CD4-positive, alpha-beta T cell treated with Interferon gamma for 1 hour (primary cell): ENCODE data around the gene BIRC3.
"Not testable (repeated sequence)": the region's sequence is repeated elsewhere in the genome, so short reads cannot be mapped to it uniquely, and the experiment has no call there.

Experiments
- DNase-seq: peaks from one replicate; pipeline ENCODE4 v3.0.0-alpha.2; 2020

BIRC3 gene

DNA sequence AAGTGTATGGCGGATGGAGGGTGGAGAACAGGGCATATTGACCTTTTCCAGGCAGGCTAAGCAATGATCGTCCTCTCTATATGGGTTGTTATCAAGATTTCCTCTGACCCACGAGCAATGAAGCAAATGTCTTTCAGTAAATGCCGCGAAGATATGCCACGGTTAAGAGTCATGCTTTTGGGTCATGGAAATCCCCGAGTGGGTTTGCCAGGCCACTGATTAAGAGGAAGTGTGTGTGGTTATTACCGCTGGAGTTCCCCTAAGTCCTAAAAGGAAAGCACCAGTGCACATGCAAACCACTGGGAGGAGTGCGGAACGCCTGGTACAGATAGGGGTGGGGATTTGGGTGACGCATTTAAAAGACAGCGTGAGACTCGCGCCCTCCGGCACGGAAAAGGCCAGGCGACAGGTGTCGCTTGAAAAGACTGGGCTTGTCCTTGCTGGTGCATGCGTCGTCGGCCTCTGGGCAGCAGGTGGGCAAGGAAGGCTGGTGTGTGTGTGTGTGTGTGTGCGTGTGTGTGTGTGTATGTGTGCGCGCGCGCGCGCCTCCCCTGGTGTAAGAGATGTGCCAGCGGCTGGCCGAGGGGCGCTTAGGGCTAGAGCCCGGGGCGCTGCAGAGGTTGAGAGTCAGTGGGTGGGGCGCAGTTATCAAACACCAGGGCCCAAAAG is at the start of gene BIRC3:
BIRC3 (plus strand) TSS at position 386 of the 669 bp plus-strand sequence. CDS start 7,026 bp downstream, outside the sequence.
- DNase-seq, result peak; percentile 97

DNA sequence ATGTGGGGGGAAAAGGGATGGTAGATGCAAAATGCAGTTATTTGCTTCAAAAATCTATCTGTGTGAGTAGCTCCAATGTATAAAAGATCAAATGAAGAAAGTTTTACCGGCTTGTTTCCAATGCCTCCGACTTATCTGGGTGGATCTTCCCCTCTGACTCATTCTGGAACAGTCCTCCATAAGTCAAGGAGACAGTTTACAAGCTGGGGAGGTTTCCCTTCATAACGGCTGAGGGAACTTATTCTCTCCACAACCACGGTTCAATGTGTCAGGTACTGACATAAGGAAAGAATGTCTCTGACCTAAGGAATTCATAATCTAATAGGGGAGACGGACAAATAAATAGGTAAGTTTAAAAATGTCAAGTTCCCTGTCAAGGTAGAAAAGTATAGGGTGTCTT is 49.7 kb upstream of the BIRC3 start:
- no peak for DNase-seq

DNA sequence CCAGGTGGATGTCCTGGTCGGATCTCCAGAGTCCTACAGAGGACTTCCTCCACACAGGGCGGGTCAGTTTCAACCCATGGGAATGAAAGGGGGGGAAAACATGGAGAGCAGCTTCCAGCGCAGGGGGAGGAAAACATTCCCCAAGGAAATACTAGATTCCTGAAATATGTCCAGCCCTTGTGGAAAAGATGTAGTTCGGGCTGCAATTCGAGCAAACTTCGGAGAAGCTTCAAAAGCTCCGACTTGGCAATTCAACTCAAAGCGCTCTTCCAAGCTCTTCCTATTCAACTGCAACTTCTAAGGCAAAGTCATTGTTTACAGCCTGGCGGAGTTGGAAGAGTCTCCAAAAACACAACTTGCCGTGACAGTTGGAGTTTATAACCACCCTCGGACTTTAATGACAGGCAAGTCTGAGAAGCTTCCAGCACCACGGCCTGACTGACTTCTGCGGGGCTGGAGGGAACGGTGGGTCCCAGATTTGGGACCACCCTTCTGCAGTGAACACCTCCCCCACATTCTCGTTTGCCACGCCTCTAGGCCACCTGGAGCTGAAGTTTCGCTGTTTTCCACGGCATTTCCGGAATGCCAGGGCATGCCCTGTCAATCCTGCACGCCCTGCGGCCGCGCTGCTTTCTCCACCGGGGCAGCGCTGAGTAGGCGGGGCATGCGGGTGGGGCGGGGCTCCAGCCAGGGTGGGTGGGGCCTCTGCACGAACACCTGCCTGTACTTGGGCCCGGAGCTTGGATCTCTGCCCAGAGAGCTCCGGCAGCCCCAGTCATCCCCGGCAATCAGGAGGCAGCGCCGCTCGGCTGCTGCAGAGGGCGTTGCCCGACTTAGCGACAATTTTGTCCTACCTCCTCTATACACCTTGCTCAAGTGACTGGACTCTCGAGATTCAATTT is 49.0 kb upstream of the BIRC3 start:
- peak; percentile 87 for DNase-seq

DNA sequence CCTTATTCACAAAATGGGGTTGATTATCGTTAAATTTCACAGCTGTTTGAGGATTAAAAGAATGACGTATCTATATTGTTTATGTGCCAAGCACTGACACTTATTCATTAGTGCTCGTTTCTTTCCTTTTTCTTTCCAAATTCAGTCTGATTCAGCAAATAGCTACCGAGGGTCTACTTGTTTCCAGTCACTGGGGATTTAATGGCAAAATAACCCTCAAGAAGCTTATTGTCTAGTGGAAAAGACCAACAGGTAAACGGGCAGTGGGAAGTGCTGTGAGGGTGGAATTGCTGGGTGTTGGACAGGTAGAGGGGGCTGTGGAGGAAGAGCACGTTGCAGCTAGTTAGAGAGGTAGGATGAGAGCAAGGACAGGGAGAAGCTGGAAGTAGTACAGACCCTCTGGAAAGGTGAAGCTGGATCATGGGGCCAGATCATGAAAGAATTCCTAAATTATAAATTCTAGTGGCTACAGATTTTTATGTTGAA is 48.3 kb upstream of the BIRC3 start:
- no peak for DNase-seq

DNA sequence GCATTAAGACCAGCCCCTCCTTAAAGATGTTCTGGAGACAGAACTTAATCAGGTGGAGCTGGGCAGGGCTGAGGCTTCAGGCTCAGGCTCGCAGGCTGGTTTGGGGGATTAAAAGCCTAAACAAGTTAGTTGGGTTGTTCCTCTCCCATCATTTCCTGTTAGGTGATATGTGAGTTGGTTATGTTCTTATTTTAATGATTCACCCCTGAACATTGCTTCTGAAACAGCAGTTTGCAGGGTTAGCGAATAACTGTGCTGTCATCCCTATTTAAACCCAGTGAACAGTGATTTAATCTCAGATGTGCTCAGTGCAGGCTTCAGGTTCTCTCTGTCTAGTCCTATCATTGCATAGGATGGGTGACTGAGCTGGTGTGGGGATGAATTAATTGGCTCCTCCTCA is 47.4 kb upstream of the BIRC3 start:
- DNase-seq, result no peak

DNA sequence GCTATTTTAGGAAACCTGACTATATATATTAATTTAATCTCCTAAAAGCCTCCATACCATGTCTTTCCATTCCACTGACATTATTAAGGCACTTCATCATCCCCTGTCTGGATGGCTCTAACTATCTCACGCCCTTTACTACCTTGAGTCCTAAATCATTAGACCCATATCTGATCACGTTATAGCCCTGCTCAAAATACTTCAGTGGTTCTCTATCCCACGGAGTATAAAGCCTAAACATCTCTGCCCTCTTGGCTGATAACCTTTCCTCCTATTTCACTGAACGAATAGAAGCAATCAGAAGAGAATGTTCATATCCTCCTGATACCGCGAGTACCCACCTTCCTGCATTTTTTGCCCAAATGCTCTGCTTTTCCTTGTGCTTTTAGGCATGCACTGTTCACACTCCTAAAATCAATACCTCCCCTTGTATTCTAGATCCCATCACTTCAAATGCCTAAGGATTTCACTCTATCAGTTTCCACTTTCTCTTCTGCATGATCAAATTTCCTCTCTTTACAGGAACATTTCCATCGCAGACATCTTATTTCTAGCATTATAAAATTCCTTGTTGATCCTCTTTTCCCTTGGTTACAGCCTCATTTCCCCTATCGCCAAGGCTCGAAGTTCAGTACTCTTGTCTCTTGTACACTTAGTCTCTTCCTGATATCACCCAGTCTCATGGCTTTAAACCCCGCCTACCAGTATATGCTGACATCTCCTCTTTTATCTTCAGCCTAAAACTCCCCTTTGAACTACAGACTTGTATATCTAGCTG is 45.0 kb upstream of the BIRC3 start:
- DNase-seq, result no peak

DNA sequence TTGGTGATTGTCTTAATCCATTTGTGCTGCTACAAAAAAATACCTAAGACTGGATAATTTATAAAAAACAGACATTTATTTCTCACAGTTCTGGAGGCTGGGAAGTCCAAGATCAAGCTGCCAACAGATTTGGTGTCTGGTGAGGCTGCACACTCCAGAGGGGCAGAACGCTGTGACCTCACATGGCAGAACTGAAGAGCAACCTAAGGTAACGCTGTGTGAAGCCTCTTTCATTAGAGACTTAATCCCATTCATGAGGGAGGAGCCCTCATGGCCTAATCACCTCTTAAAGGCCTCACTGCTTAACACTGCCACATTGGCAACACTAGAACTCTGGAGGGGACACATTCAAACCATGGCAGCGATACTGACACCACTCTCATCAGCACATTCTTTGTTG is 42.7 kb upstream of the BIRC3 start:
- DNase-seq, result no peak

DNA sequence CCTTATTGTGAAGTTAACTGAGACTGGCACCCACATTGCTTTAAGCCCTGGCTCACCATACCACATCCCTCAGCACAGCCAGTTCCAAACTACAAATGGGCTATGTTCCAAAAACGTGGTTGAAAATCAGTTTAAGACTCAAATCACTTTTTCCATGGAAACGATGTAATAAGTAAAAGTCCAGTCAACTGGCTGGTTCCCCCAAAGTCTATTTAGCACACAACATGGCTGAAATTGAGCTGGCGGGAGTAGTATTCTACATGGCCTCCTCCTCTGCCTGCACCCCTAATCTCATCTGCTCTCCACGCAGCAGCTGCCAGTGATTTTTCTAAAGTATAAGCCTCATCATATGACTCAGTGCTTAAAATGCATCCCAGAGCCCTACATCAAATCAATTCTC is 40.9 kb upstream of the BIRC3 start:
- no peak for DNase-seq

DNA sequence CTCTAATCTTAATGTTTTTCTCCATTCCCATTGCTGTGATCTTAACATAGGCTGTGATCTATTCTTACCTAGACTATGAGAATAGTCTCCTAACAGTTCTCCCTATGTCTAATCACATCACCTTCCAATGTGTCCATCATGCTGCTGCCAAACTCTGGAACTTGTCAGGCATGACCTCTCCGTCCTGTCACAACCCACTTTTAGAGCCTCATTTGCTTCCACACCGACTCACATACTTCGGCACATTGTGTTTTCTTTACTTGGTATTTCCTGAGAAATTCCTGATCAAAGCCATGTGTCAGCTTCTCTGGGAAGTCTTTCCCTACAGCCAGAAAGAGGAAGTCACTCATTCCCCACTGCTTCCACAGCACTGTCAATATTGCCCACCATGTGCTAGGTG is 40.5 kb upstream of the BIRC3 start:
- DNase-seq, result no peak

DNA sequence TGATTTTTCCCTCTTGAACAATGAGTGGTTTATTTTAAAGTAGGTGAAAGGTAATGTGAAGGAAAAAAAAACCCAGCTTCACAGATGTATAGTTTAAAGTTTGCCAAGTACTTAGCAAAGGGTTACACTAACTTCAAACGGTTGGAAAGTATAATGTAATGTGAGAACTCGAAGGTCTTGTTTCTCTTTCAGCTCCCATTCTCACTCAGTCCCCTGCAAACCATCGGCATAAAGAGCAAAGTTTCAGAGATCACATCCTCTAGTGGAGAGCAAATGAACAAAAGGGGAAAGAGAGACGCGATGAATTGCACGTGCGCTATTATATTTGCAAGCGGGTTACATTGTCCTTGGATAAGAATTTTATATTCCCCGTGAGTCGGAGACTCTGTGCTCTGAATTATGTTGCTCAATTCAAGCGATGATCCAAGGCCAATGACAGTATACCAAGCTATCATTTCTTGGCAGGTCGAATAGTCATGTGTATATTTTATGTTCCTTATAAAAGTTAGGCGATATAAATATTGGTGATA is 37.6 kb upstream of the BIRC3 start:
- DNase-seq, result no peak

DNA sequence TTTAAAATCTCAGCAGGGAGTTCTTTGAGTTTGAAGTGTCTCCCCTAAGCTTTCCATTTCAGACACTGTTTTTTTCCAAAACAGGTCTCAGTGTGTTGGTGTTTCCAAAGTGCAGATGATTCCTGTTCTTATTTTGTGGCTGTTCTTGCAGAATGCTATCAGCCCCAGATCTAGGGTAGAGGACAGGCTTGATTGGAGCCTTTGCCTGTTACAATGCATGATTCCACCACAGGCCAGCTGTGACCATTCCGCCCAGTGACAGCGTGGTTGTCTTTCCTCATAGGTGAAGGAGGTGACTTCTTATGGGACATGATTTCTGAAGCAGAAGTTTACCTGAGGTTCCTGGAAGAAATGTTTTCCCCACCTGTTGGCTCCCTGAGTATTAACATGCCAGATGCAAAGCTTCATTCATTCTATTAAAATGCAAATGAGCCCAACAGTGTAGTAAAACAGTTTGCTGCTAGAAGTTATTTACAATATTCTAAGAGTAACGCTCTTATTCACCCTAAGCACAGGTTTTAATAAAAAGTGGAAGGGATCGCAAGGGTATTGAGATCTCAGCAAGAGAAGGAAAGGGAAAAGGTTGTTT is 36.9 kb upstream of the BIRC3 start:
- no peak for DNase-seq

DNA sequence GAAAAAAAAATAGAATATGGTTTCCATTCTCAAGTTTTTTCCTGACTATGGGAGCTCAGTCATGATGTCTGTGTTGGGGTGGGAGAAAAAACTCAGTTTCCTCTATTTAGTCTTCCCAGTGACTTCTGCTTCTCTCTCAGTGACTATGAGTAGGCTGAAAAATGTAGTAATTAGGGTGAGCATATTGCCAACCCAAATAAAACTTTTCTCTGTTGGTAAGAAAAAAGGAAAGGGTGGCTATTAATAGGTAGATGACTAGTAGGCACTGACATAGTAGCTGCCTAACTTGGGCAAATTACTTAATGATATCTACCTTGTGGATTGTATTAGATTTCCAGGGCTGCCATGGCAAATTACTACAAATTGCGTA is 34.2 kb upstream of the BIRC3 start:
- no peak for DNase-seq

DNA sequence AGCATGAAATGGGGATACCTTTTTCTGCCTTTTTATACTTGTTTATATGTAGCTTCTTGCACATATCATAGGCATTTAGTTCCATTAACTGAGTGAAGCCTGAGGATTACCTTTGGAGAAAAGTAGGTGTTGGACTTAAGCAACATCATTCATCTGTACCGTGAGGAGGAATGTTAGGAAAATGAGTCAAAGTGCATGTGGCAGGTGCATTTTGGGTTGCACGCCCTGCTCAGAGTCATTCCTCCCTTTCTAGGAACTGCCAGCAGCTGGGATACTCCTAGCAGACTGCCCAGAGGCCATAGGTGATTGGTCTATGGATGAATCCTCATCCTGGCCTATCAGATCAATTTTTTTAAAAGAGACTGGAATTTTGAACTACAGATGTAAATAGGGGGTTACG is 33.3 kb upstream of the BIRC3 start:
- DNase-seq, result no peak

DNA sequence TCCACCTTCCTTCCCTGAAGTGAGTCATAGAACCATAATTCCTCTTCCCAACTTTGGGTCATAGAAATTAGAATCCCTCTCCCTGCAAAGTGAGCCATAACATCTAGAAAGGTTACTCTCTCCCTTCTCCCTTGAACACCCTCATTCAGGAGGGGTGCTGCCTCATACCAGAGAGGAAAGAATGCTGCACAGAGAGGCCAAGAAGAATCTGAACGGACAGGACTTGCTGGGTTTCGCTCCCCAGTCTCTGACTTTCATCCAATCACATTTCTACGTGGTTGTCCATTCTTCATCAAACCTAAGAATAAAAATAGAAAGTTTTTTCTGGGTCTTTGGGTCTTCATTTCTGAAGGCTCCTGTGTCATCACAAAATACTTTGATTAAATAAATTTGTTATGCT is 31.0 kb upstream of the BIRC3 start:
- DNase-seq, result no peak

DNA sequence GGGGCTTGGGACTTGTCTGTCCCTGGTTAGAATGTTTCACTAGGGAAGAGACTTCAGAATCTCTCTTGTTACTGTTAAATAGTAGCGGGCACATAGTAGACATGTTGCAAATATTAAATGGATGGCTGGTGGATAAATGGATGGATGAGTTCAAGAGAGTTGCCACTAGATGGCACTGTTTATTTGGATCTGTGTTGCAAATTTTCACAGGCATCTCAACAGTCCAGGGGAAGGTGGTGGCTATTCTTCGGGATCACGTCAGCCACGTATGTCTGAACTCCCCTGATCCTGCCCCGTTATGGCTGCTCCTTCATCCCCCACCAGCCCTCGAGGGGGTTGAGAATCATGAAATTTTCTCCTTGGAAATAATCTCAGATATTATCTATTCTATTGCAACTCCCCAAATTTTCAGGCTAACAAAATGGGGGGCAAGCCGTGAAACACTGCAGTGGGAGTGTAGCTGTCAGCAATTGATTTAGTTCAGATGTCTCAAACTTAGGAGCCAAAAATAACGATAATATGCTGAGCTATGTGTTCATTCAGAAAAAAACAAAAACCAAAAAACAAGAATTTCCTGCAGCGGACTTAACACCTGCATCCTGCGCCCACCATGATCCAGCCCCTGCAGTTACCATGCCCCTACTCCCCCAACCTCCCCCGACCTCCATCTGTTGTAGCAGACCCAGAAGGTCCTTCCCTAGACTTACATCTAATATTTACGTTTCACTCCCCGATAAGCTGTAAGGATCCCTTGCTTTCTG is 29.1 kb upstream of the BIRC3 start:
- peak; percentile 19 for DNase-seq

DNA sequence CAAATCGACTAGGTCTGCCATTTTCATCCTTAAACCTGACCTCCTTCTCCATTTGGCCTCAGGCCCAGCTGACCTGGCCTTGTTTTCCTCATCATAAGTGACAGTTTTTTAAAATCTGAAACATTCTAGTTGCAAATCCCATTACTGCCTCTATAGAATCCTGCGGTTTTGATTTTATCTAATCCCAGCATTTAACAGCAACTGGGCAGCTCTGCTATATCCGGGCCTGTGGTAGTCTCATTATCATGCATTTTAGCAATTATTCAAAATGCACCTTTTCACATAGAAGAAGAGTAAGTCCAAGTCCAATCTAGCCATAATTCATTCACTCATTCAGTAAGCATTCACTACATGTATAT is 28.6 kb upstream of the BIRC3 start:
- no peak for DNase-seq

DNA sequence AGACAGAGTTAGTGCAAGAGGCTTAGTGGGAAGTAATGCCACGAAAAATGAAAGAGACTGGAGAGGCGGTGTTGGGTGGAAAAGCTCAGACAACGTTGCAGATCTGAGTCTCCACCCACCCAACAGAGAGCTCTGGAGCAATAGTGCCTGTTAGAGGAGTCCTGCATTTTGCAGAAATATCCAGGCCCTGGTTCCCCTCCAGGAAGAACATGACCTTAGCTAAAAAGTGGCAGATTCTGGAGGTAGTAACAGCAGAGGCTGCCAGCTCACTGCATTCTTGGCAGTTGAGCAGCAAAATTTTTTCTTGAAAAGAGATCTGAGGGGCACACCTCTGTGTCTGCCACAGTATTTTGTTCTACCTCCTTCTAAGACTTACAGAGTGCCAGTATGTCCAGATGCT is 27.7 kb upstream of the BIRC3 start:
- no peak for DNase-seq

DNA sequence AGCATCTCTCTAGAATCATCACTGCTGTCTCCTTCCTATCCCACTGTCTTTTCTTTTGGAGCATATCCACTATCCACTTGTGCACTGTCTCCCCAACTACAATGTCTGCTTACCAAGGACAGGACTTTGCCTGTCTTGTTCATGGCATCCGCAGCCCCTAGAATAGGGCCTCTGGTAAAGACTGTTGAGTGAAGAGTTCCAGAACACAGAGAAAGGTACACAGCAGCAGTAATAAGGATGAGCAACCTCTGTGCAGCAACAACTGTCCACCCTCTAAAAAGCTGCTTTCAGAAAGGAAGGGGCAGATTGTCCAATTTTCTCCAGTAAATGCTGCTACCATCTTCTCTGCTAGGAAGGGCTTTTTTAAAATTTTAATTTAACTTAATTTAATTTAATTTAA is 25.5 kb upstream of the BIRC3 start:
- no peak for DNase-seq

DNA sequence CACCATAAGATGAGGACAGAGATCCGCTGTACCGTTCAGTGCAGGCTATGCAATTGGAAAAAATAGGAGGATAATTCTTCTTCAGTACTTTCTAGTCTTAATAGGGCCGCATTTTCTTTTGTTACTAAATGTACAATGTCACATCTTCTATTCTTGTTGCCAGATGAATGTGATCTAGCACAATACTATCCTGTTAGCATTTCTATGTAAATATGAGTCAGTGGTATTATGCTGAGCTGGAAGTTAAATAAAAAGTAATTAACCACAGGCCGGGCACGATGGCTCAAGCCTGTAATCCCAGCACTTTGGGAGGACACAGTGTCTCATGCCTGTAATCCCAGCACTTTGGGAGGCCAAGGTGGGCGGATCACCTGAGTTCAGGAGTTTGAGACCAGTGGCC is 24.4 kb upstream of the BIRC3 start:
- DNase-seq, result no peak

DNA sequence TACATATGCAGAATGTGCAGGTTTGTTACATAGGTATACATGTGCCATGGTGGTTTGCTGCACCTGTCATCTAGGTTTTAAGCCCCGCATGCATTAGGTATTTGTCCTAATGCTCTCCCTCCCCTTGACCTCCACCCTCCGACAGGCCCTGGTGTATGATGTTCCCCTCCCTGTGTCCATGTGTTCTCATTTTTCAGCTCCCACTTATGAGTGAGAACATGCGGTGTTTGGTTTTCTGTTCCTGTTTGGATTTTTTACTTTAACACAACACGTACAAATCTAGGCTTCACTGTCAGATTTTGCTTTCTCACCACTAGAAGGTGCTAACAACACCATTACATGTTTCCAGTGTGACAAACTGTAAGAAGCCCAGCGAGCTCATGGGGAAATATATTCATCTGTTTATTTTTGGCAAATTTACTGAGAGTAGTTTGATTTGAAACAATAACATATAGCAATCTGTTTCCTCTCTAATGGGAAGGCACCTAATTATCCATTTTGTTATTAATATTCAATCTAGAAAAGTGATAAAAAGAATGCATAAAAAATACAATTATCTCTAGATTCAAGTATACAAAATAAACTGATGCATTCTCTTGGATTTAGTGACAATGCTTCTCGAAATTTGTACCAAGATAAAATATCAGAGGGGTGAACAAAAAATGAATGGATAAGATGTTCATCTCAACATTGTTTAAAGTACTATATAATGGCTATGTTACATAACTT is 23.2 kb upstream of the BIRC3 start:
- no peak for DNase-seq

DNA sequence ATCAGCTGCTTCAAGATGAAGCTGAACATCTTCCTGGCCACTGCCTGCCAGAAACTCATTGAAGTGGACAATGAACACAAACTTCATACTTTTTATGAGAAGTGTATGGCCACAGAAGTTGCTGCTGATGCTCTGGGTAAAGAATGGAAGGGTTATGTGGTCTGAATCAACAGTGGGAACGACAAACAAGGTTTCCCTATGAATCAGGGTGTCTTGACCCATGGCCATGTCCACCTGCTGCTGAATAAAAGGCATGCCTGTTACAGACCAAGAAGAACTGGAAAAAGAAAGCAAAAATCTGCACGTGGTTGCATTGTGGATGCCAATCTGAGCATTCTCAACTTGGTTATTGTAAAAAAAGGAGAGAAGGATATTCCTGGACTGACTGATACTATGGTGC is 22.2 kb upstream of the BIRC3 start:
- DNase-seq, result no peak

DNA sequence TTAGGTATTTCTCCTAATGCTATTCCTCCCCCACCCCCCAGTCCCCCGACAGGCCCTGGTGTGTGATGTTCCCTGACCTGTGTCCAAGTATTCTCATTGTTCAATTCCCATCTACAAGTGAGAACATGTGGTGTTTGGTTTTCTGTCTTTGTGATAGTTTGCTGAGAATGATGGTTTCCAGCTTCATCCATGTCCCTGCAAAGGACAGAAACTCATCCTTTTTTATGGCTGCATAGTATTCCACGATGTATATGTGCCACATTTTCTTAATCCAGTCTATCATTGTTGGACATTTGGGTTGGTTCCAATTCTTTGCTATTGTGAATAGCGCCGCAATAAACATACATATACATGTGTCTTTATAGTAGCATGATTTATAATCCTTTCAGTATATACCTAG is 20.5 kb upstream of the BIRC3 start:
- not testable (repeated sequence) for DNase-seq
